RWPE1 (cell line): ENCODE data around the gene RYR3.

Experiments
- CTCF ChIA-PET: fragments of 350-600 bp; sonication (Branson Sonifier 250); formaldehyde crosslinking; extraction: SDS; loops from one replicate; lab custom pipeline; 2021; lab: Yijun Ruan, JAX
- POLR2A ChIA-PET: fragments of 400-600 bp; formaldehyde crosslinking; extraction: SDS; loops from one replicate; lab custom pipeline; 2020; ENCODE audit warnings: antibody characterized with exemption; ENCODE audit not compliant: low non-redundant PET; lab: Yijun Ruan, JAX
- DNase-seq: peaks from one replicate; pipeline ENCODE4 v3.0.0; 2012; ENCODE audit warnings: low spot score
- H3K27ac ChIP-seq: fragments of 450-650 bp; 2 replicates; pipeline ENCODE4 v1.5.1; 2017
- CTCF ChIP-seq: fragments of 450-650 bp; conservative IDR thresholded peaks from 2 replicates; pipeline ENCODE4 v1.5.1; 2017; ENCODE audit warnings: low read depth, mild to moderate bottlenecking

RYR3 gene

GRCh38 chr15:33344530-33344929 is 33.8 kb downstream of the RYR3 start:
- no peak for TF ChIP-seq CTCF
- CTCF ChIA-PET: no interaction called here
- DNase-seq: no peak
- POLR2A ChIA-PET: no interaction called here
- H3K27ac ChIP-seq: no peak overlapping the region

DNA sequence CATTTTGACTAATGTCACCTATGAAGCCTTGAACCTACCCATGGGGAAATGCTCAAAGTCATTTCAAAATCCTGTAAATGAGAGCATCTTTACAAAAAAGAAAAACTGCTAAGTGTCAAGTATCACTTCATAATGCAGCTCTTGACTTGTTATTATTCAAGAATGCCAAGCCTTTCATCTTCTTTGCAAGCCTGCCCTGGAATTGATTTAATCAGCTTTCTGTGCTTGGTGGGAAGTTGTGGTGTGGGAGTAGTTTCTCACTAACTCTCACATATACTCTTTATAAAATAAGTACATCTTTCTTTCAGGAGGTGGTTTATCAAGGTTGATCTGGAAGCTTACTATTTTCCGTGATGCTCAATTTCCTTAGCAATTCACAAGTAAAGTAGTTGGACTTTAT is 43.6 kb downstream of the RYR3 start:
- DNase-seq: no peak
- POLR2A ChIA-PET: no interaction called here
- TF ChIP-seq CTCF: no peak
- no peak overlapping the region for H3K27ac ChIP-seq
- CTCF ChIA-PET: no interaction called here

DNA sequence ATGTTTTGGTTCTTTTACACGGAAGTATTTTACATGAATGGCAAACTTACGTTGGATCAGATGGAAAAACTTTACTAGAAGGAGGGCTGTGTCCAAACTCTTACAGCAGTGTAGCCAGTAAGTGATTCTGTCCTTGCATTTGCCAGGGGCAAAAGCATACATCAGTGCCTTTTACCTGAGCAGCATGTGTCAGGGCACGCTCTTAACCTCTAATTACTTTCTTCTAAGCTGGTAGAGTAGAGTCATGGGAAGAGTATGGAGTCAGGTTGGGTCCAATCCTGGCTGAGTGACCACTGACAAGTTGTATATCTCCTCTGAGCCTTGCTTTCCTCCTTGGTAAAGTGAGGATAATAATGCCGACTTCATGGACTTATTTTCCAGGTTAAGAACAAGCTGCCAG is 47.1 kb downstream of the RYR3 start:
- no peak for DNase-seq
- TF ChIP-seq CTCF: no peak
- ChIA-PET CTCF (no interaction called here), POLR2A (no interaction called here)
- H3K27ac ChIP-seq: no peak overlapping the region

DNA sequence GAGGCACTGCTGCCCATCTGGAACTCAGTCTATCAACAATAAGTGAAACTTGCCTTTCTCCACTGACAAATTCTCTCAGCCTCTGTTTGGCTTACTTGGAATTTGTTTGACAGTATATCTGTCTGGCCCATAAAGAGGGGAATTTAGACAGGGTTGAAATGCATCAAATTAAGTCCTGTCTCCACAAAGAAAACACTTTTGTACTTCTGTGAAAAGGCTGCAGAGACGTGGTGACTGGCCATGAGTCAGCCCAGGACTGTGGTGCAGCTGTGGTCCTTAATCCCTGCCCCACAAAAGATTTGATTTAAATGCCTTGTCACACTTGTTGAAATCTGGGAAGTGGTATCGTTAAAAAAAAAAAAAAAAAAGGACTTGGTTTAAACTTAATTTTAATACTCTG is 47.5 kb downstream of the RYR3 start:
- ChIA-PET CTCF (interaction anchor here (0.7 kb wide), 1 partner anchor 273 kb away, joined by 4 read pairs; no protein-coding TSS in a partner anchor), POLR2A (no interaction called here)
- DNase-seq: peak; percentile 18
- no peak overlapping the region for H3K27ac ChIP-seq
- TF ChIP-seq CTCF: no peak

DNA sequence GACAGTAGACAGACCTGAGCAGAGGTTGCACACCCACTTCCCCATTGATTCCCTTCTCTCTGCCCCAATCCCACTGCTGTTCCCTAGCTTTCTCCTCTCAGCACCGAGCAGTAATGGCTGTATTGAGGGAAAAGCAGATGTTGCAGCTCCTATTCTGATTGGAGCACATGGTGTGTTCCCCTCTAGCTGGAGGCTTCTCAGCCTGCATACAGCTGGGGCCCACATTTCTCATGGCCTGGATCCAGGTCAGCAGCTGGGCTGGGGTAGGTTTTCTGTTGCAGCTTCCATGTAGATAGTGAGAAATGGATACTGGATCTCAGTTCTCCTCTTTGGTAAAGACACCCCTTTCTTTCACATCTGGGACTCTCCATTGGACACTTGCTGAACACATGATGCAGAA is 50.1 kb downstream of the RYR3 start:
- CTCF ChIA-PET: no interaction called here
- no peak for DNase-seq
- POLR2A ChIA-PET: no interaction called here

GRCh38 chr15:33369941-33370622 is 59.3 kb downstream of the RYR3 start:
- no peak for DNase-seq
- CTCF ChIA-PET: interaction anchor here (0.6 to 0.7 kb wide), 2 partner anchors 18 to 29 kb away, joined by 3 read pairs; no protein-coding TSS in a partner anchor
- POLR2A ChIA-PET: no interaction called here
- TF ChIP-seq CTCF: no peak
- no peak overlapping the region for H3K27ac ChIP-seq

More for the DNA sequence above, 50.1 kb downstream of the RYR3 start:
- no peak for TF ChIP-seq CTCF
- H3K27ac ChIP-seq: no peak overlapping the region
